HG03432 (cell line): Measurements from ENCODE around the gene CHRNE.
"Not testable (repeated sequence)": the region's sequence is repeated elsewhere in the genome, so short reads cannot be mapped to it uniquely, and the experiment has no call there.

Experiments used
- ATAC-seq: cut with Tn5 transposase; IDR thresholded peaks from one replicate; pipeline ENCODE4 v1.9.1; 2021; ENCODE audit warnings: mild to moderate bottlenecking, moderate library complexity; ENCODE audit not compliant: unreplicated experiment

The CHRNE gene

GRCh38 chr17:4908301-4908700, 5.4 kb upstream of the CHRNE start:
- ATAC-seq = no peak

- ATAC-seq = not testable (repeated sequence)
Observed at GRCh38 chr17:4906642-4907041, 3.7 kb upstream of the CHRNE start.

GRCh38 chr17:4902540-4902939, 358 bp downstream of the CHRNE start:
- ATAC-seq = no peak

- ATAC-seq = no peak
Observed at GRCh38 chr17:4901648-4902344, 1.1 kb downstream of the CHRNE start.

GRCh38 chr17:4901108-4901647, 1.7 kb downstream of the CHRNE start:
- no peak for ATAC-seq

- ATAC-seq = no peak
Observed at GRCh38 chr17:4900231-4901107, 2.4 kb downstream of the CHRNE start.

- no peak for ATAC-seq
Observed at GRCh38 chr17:4899341-4900230, 3.3 kb downstream of the CHRNE start, which contains the start of gene C17orf107. C17orf107 (plus strand) TSS chr17:4899536; CDS start chr17:4899763, 227 bp downstream.

- no peak for ATAC-seq
Observed at GRCh38 chr17:4898927-4899326, 4.0 kb downstream of the CHRNE start.

- no peak for ATAC-seq
Observed at GRCh38 chr17:4898351-4898750, 4.5 kb downstream of the CHRNE start.

- no peak for ATAC-seq
Observed at GRCh38 chr17:4897785-4898184, 5.1 kb downstream of the CHRNE start.

GRCh38 chr17:4897198-4897687, 5.7 kb downstream of the CHRNE start:
- no peak for ATAC-seq

- ATAC-seq = no peak
Observed at GRCh38 chr17:4896332-4897197, 6.3 kb downstream of the CHRNE start.

GRCh38 chr17:4895657-4896331, 7.1 kb downstream of the CHRNE start:
- no peak for ATAC-seq

- no peak for ATAC-seq
Observed at GRCh38 chr17:4895121-4895520, 7.8 kb downstream of the CHRNE start.

- ATAC-seq = no peak
Observed at GRCh38 chr17:4893721-4894560, 9.0 kb downstream of the CHRNE start.

GRCh38 chr17:4893272-4893671, 9.6 kb downstream of the CHRNE start:
- ATAC-seq = no peak

GRCh38 chr17:4892499-4893221, 10.2 kb downstream of the CHRNE start:
- ATAC-seq = no peak
